HepG2 (cell line): ENCODE measurements around the gene RBM5. TPM values are rescaled to one million over a fixed set of nuclear protein-coding genes. Genes with fewer than 3 reads are reported as not detected.

Source experiments
- CHD2 ChIP-seq: IDR thresholded peaks from 2 replicates; pipeline ENCODE4 v1.6.1; 2011; ENCODE audit warnings: low read depth, low read length, improper control_type of control experiment
- MBD4 ChIP-seq: IDR thresholded peaks from 2 replicates; pipeline ENCODE4 v1.6.1; 2012; ENCODE audit warnings: low read length, inconsistent platforms, borderline replicate concordance
- MXD4 ChIP-seq: IDR thresholded peaks from 2 replicates; pipeline ENCODE4 v1.6.1; 2016; ENCODE audit warnings: mild to moderate bottlenecking, missing biosample characterization, missing genetic modification reagents
- NFATC3 ChIP-seq: sonication (generic); formaldehyde crosslinking; IDR thresholded peaks from 2 replicates; pipeline ENCODE4 v1.5.1; 2020; ENCODE audit warnings: mild to moderate bottlenecking, missing genetic modification reagents
- POGK ChIP-seq: sonication (generic); formaldehyde crosslinking; conservative IDR thresholded peaks from 2 replicates; pipeline ENCODE4 v1.8.0; 2022; ENCODE audit warnings: mild to moderate bottlenecking, moderate library complexity, missing genetic modification reagents
- RFX3 ChIP-seq: IDR thresholded peaks from 2 replicates; pipeline ENCODE4 v1.6.1; 2016; ENCODE audit warnings: missing biosample characterization, missing genetic modification reagents
- RORA ChIP-seq: sonication (generic); formaldehyde crosslinking; IDR thresholded peaks from 2 replicates; pipeline ENCODE4 v1.5.0; 2020; ENCODE audit warnings: mild to moderate bottlenecking, missing genetic modification reagents, moderate library complexity
- ZFP37 ChIP-seq: sonication (generic); formaldehyde crosslinking; IDR thresholded peaks from 2 replicates; pipeline ENCODE4 v1.4.0; 2020; ENCODE audit warnings: missing genetic modification reagents, borderline replicate concordance
- ZNF121 ChIP-seq: sonication (generic); formaldehyde crosslinking; IDR thresholded peaks from 2 replicates; pipeline ENCODE4 v1.5.0; 2020; ENCODE audit warnings: mild to moderate bottlenecking, missing genetic modification reagents
- ZNF18 ChIP-seq: sonication (generic); formaldehyde crosslinking; IDR thresholded peaks from 2 replicates; pipeline ENCODE4 v1.8.0; 2022; ENCODE audit warnings: mild to moderate bottlenecking, missing genetic modification reagents; ENCODE audit not compliant: insufficient replicate concordance
- ZNF609 ChIP-seq: sonication (generic); formaldehyde crosslinking; IDR thresholded peaks from 2 replicates; pipeline ENCODE4 v1.4.0; 2020; ENCODE audit warnings: mild to moderate bottlenecking, missing genetic modification reagents, borderline replicate concordance
- ZNF646 ChIP-seq: sonication (generic); formaldehyde crosslinking; IDR thresholded peaks from 2 replicates; pipeline ENCODE4 v1.9.0; 2021; ENCODE audit warnings: mild to moderate bottlenecking, missing genetic modification reagents
- ZSCAN29 ChIP-seq: sonication (generic); formaldehyde crosslinking; conservative IDR thresholded peaks from 2 replicates; pipeline ENCODE4 v1.4.0; 2020; ENCODE audit warnings: mild to moderate bottlenecking, missing genetic modification reagents
- polyA plus RNA-seq, 8 experiments: library from polyadenylated mRNA; depleted of rRNA in 3 of 8; stranded (reverse) in 7 of 8; unstranded in 1 of 8; fragments of >200 nt; fragmentation: Illumina TruSeq in 4 of 8; extraction: Trizol in 4 of 8; gene quantifications; 2 replicates each; pipeline versions ENCODE4 v1.2.1 to v1.2.3, GENCODE V29; 2011 to 2016; ENCODE audit warnings: low read depth in 4 of 8, missing spikeins in 1 of 8, mixed read lengths in 1 of 8; ENCODE audit not compliant: insufficient read depth in 1 of 8
- total RNA-seq, 5 experiments: library from RNA; depleted of rRNA; stranded (reverse); fragments of >200 nt; fragmentation: Illumina TruSeq; extraction: Trizol; gene quantifications; 2 replicates each; pipeline ENCODE4 v1.2.3, GENCODE V29; 2016; ENCODE audit warnings: low read depth in 1 of 5

Gene RBM5
- total and polyA plus RNA-seq, 2 of the 13 experiments (the other 11 are each of a cell fraction or from before 2014, with no cell fraction given) = 106 to 204 TPM

GRCh38 chr3:50088725-50089608 is at the start of gene RBM5 (continued):
- TF ChIP-seq ZNF121 (CRISPR knock-in tag) (no peak), ZSCAN29 (CRISPR knock-in tag) (0 out of 2 replicates have a peak, but pooled peaks have one; percentile 21), ZNF609 (CRISPR knock-in tag) (no peak), MXD4 (no peak; the same call in 1 of the 2 replicates), NFATC3 (CRISPR knock-in tag) (no peak), POGK (CRISPR knock-in tag) (peak; percentile 9; the same call in 1 of the 2 replicates), RORA (no peak), ZNF646 (CRISPR knock-in tag) (no peak), CHD2 (no peak), RFX3 (CRISPR knock-in tag) (no peak), MBD4 (no peak), ZFP37 (CRISPR knock-in tag) (no peak), ZNF18 (CRISPR knock-in tag) (peak; percentile 41)
